ENCODE measurements around the gene C20orf202.

GRCh38 chr20:1155342-1155741, 47.9 kb upstream of the C20orf202 start:
- no peak for TF ChIP-seq ZNF274 (IDR thresholded peaks at IDR 0.05; ENCODE audit: low read length)
- no peak for TF ChIP-seq ZNF274 (tag by site-specific recombination; IDR thresholded peaks at IDR 0.05; ENCODE audit: borderline replicate concordance)
- TF ChIP-seq ZBTB26 (tag by site-specific recombination; optimal IDR thresholded peaks at IDR 0.05) = no peak
- TF ChIP-seq ZSCAN23 (tag by site-specific recombination; IDR thresholded peaks at IDR 0.05) = no peak
- no peak for TF ChIP-seq CTCF (tag by site-specific recombination; IDR thresholded peaks at IDR 0.05)
- TF ChIP-seq OVOL3 (tag by site-specific recombination; IDR thresholded peaks at IDR 0.05) = no peak

Data from HEK293 (cell line).